HG02943 (cell line): ENCODE results near the gene CDC20.

ENCODE experiments used
- ATAC-seq: cut with Tn5 transposase; IDR thresholded peaks from one replicate; pipeline ENCODE4 v1.9.1; 2021; ENCODE audit warnings: mild to moderate bottlenecking, low read depth, moderate library complexity; ENCODE audit not compliant: unreplicated experiment

The CDC20 gene

DNA sequence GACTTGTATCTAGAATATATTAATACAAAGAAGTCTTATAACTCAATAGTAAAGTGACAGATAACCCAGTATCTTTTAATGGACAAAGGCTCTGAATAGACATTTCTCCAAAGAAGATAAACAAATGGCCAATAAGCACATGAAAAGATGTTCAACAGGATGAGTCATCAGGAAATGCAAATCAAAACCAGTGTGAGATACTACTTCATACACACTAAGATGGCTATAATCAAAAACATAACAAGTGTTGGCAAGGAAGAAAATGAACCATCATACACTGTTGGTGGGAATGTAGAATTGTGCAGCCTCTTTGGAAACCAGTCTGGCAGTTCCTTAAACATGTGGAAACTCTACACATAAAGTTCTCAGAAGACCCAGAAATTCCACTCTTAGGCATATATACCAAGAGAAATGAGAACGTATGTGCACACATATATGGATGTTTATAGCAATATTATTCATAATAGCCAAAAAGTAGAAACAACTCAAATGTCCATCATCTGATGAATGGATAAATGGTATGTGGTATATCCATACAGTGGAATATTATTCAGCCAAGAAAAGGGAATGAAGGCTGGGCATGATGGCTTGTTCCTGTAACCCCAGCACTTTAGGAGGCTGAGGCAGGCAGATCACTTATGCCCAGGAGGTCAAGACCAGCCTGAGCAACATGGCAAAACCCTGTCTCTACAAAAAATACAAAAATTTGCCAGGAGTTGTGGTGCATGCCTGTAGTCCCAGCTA, 31.1 kb upstream of the CDC20 start:
- ATAC-seq: no peak

DNA sequence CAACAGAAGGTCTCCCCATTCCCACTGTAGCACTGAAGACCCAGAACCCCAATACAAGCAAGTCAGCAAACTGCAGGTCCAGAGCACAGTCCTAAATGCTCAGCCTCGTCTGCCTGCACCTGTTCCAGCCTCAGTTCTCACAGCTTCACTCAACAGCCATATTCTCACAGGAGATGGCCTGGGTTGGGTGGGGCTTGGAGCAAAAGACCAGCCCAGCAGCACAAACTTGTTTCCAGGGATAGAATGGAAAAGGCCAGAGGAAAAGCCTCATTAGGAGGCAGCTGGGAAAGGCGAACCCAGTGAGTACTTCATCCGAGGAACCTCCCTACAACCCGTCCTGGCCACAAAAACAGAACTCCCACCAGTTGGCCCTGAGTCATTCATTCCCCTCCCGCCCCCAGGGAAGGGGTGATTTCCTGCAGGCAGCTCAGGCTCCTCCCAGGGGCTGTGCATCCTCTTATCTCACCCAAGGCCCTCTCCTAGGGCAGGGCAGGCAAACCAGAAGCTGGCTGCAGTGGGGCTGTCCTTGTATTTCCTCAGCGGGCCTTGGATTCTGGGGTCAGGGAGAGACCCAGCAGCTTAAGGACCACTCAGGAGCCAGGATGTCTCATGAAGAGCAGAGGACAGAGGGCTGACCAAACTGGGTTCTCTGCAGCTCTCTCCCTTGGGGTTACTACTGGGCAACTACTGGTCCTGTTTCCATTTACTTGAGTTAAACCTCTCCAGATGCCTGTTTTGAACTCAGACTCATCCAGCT, 28.6 kb upstream of the CDC20 start:
- ATAC-seq: no peak

DNA sequence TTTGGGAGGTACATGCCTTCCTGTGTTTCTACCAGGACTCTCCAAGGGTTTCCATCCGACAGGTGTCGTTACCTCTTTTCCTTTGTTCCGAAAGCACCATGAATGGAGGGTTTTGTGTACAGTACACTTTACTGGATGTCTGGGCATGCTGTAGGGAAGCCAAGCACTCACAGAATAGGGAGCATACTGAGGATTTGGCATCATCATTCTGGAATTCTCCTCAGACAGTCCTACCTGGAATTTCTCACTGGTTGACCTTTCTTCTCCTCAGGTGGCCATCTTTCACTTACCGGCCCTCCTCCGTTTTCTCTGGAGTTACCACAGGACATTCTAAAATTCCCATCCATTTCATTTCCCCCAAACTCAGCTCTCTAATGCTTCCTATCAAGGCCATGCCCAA, 27.1 kb upstream of the CDC20 start:
- ATAC-seq: no peak

DNA sequence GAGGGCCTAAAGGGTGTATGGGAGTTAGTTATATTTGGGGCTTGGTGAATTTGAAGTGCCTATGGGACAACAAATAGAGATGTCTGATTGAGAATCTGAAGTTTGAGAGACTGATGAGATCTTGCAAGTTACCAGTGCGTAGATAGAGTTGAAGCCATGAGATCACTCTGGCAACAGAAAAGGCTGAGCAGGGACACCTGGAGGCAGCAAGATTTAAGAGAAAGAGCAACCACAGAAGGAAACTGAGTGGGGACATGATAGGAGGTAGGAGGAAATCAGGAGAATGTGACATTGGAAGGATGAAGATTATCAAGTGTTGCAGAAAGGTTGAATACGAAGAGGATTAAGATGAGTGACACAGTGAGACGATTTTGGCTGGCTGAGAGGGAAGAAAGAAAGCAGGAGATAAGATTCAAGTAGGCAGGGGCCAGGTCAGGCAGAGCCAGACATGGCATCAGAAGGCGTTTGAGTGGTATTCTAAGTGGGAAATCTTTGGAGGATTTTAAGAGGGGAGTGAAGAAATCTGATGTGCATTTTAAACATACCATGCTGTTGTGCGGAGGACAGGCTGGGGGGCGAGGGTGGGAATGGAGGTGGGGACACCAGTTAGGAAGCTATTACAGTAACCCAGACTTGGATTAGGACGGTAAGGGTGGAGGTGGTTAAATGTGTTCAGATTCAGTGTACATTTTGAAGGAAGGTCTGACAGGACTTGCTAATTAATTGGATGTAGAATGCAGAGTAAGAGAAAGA, 24.2 kb upstream of the CDC20 start:
- no peak for ATAC-seq

DNA sequence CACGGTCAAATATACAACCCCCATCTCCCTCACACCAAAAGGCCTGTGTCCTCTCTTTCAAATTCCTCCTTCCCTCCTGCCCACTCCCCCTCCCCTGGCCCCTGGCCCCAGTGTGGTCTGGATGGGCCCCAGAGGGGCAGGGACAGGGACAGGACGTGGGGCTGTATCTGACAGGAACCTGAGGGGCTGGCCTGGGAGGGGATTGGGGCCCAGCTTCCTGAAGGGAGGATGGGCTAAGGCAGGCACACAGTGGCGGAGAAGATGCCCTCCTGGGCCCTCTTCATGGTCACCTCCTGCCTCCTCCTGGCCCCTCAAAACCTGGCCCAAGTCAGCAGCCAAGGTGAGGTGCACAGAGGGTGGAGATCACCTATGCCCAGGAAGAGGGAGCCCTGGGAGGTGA, 21.2 kb upstream of the CDC20 start, which contains the start of gene MPL:
MPL (plus strand) TSS at position 231 of the 400 bp plus-strand sequence; CDS start at position 262, 31 bp downstream.
- no peak for ATAC-seq

DNA sequence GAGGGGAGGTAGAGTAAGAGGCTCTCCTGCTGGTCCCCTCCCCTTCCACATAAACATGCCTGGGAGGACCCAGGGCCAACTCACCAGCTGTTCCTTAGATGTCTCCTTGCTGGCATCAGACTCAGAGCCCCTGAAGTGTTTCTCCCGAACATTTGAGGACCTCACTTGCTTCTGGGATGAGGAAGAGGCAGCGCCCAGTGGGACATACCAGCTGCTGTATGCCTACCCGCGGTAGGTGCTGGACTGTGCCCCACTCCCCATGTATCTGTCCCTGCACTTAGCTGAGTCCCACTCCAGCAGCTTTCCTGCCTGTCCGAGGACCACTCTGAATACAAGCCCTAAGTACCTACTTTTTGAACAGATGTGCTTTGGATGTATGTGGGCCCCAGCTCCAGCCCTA, 20.8 kb upstream of the CDC20 start:
- ATAC-seq: no peak

DNA sequence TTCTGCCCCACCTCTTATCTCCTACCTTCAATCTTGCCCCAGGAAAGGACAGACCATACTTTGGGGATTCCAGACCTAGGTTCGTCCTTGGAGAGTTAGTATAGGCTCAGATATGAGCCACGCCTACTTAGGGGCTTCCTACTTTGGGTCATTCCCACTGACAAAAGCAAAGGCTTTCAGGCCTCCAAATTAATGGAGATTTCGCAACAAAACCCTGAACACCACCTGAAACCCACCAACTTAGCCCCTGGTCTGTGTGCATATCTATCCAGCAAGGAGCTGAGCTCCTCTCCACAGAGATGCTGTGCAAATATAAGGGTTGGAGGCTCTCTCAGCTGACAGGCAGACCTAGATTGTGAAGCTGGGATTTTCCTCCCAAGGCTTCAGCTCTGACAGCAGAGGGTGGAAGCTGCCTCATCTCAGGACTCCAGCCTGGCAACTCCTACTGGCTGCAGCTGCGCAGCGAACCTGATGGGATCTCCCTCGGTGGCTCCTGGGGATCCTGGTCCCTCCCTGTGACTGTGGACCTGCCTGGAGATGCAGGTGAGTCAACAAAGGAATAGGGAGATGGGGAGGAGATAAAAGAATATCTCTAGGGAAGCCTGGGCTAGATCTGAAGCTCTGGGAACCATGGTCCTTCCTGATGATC, 19.1 kb upstream of the CDC20 start:
- ATAC-seq: no peak

DNA sequence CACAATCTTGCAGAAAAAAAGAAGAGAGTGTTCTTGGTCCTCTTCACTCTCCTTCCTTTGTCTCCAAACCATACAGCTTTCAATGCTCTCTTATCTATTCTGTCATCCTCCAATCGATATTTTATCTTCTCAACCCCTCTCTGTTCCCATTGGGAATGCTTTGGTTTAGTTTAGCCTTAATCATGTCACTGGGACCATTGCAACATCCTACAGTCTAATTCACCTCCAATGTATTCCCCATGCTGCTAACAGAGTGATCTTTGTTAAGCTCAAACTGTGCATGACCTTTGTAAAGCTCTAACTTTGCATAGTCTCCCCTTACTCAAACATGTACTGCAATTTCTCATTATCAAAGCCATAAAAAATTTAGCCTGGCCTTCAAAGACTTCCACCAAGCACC, 18.2 kb upstream of the CDC20 start:
- ATAC-seq: no peak

DNA sequence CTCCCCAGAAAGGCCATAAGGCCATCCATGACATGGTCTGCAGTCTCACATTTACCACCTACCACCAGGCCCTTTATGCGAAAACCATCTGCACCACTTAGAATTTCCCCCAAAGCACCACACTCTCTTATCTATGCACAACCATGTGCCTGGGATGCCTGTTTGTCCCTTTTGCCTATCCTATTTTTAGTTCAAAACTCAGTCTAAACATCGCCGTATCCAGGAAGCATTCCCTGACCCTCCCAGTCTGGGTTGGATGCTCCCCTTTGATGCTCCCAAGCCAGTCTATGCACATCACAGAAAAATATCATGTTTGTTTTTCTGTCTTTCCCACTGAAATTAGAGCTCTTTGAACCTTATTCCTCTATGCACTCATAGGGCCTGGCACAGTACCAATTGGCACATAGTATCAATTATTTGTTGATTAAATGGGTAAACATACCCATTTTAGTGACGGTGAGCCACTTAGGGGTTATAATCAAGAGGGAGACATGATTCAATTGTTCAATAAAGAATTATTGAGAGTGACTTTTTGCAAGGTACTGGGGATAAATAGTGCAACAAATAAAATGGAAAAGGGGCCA, 14.4 kb upstream of the CDC20 start:
- no peak for ATAC-seq

DNA sequence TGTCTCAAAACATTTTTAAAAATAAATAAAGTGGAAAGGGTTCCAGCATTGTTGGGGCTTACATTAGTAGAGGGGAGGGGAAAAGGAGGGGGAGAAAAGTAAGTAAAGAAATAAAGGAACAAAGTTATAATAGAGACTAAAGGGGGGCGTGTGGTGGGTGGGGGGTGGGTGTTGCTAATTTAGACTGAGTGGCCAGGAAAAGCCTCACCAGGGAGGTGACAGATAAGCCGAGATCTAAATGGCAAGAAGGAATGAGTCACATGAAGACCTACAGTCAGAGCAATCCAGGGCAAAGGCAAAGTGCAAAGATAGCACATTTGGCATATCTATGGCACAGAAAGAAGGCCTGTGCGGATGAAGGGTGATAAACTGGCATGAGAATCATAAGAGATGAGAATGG, 13.7 kb upstream of the CDC20 start:
- ATAC-seq: no peak

DNA sequence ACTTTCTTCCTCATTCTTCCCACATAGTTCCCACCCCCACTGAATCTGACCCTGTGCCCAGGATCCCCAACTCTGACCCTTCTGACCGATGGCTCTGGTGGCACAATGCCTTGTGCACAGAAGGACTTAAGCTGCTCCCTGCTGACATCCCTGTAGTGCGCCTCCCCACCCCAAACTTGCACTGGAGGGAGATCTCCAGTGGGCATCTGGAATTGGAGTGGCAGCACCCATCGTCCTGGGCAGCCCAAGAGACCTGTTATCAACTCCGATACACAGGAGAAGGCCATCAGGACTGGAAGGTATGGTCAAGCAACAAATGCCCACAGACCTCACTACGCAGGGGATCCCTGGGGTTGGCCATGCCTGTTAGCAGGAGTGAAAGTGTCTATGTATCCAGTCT, 12.1 kb upstream of the CDC20 start:
- no peak for ATAC-seq

DNA sequence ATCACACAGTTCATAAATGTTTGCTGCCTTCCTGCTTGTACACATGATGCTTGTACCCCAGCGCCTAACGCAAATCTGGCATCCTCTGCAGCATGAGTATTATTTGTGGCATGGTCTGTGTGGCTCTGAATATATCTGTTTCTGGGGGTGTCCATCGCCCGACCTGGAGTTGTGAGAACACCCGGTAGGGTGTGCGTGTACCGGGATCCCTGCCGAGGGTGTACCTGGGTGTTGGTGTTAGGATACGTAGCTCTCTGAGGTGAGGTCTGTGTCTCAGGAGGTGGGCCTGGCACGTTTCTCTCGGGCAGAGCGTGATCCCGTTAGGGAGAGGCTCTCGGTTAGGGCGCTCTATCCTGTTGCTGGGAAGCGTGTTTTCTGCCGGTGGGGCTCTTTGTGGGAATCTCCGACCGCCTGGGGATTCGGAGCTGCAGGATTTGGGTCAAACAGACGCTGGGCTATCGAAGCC, 10.4 kb upstream of the CDC20 start:
- ATAC-seq: no peak

DNA sequence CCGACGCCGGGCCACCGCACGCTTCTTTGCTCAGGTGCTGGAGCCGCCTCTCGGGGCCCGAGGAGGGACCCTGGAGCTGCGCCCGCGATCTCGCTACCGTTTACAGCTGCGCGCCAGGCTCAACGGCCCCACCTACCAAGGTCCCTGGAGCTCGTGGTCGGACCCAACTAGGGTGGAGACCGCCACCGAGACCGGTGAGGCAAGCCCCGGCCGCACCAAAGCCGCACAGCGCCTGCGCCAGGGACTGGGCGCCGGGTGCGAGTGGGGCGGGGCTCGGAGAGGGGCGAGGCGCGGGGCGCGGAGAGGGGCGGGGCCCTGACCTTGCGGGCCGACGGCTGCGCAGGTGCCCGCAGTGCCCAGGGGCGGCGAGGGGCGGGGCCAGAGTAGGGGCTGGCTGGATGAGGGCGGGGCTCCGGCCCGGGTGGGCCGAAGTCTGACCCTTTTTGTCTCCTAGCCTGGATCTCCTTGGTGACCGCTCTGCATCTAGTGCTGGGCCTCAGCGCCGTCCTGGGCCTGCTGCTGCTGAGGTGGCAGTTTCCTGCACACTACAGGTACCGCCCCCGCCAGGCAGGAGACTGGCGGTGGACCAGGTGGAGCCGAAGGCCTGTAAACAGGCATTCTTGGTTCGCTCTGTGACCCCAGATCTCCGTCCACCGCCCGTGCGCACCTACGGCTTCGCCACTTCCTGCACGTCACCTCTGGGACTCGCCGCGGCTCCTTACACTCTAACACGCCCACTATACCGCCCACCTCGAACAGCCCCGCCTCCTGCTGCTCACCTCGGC, 9.8 kb upstream of the CDC20 start:
- ATAC-seq: no peak

DNA sequence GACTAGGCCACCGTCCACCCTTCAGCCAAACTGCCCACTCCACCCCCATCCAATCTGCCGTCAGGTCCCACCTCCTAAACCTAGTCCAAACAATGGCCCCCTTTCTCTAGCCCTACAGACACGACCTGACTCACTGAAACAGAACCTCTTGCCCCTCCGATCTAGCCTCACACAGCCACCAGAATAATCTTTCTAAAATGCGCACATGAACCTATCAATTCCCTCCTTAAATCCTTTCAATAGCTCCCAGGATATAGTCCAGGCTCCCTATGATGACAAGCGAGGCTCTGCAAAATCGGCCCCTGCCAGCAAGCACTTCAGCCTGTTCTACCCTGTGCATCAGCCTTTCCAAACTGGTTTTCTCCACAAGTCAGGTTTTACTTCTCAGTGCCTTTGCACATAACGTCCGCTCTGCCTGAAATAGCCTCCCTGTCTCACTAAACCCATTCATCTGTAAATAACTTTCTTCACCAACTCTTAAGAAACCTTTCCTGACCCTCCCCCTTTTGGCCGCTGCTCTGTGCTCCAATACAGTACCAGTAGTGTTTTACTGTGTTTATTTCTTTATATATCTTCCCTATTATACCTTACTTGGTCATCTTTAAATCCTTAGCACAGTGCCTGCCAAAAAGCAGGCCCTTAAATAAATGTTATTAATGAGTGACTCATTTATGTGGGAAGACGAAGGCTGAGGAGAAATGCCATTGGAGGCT, 9.0 kb upstream of the CDC20 start:
- no peak for ATAC-seq

DNA sequence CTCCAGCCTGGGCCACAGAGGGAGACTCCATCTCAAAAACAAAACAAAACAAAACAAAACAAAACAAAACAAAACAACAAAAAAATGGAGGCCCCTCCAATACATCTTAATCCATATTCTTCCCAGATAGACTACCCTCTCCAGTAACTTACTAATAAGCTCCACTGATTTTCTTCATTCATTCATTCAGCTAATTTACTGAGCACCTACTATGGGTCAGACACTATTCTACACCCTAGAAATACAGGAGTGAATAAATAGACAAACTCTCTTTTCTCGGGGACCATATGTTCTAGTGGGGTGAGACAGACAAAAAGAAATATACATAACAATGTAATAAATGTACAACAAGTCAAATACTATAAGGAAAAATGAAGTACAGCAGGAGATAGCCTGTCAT, 7.8 kb upstream of the CDC20 start:
- no peak for ATAC-seq

DNA sequence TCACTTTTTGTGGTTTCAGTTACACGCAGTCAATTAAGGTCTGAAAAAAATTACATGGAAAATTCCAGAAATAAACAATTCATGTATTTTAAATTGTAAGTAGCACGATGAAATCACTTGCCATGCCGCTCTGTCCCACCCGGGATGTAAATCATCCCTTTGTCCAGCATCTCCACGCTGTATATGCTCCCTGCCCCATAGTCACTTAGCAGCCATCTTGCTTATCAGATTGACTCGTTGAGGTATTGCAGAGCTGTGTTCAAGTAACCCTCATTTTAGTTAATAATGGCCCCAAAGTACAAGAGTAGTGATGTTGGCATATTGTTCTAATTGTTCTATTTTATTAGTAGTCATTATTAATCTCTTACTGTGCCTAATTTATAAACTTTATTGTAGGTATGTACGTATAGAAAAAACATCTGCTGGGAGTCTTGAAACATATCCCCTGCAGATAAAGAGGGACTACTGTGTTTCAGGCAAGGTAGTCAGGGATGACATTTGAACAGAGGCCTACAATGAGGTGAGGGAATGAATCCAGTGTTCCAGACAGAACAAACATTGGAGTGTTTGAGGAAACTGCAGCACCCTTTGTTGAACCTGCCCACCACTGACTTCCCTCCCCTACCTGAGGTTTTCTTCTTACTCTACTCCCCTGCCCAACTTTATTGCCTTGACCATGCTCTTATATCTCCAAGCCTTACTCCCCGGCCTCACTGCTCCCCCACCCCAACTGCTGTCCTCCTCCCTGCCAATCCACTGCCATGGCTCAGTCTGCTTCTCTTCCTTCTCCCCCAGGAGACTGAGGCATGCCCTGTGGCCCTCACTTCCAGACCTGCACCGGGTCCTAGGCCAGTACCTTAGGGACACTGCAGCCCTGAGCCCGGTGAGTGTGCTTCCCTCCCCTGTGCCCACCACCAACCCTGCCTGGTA, 7.1 kb upstream of the CDC20 start:
- ATAC-seq: no peak

DNA sequence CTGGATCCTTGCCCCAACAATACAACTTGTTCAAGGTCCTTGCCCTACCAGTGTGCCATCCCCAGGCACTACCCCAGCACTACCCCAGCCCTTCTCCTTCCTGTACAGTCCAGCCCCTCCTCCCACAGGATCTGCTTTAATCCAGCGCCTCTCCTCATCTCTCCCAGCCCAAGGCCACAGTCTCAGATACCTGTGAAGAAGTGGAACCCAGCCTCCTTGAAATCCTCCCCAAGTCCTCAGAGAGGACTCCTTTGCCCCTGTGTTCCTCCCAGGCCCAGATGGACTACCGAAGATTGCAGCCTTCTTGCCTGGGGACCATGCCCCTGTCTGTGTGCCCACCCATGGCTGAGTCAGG, 6.5 kb upstream of the CDC20 start:
- no peak for ATAC-seq

DNA sequence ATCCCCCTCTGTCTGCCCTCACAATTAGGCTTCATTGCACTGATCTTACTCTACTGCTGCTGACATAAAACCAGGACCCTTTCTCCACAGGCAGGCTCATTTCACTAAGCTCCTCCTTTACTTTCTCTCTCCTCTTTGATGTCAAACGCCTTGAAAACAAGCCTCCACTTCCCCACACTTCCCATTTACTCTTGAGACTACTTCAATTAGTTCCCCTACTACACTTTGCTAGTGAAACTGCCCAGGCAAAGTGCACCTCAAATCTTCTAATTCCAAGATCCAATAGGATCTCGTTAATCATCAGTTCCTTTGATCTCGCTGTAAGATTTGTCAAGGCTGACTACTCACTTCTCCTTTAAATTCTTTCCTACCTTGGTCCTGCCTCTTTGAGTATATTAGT, 5.9 kb upstream of the CDC20 start:
- no peak for ATAC-seq
